GM20431 (cell line): ENCODE data around the gene SPATS1.

Source experiments
- in situ Hi-C: fragments of 300-500 bp; cut with MseI, MboI; formaldehyde crosslinking; loops from one replicate; pipeline ENCODE4 v1.15.0; 2020; ENCODE audit warnings: low sequenced_read_pairs; ENCODE audit not compliant: unreplicated experiment

Gene SPATS1

GRCh38 chr6:44377971-44378370 is 35.5 kb downstream of the SPATS1 start:
- in situ Hi-C loops, result no loop called here

GRCh38 chr6:44381739-44382138 is 39.3 kb downstream of the SPATS1 start:
- in situ Hi-C loops, result no loop called here

GRCh38 chr6:44386364-44386928 is 44.0 kb downstream of the SPATS1 start:
- in situ Hi-C loops, result no loop called here

GRCh38 chr6:44386929-44387345 is 44.5 kb downstream of the SPATS1 start:
- in situ Hi-C loops, result no loop called here

GRCh38 chr6:44387346-44388134 is 45.1 kb downstream of the SPATS1 start, which contains the start of gene CDC5L:
Gene CDC5L, plus strand, starts transcription at chr6:44387706. Its CDS starts 118 bp downstream, at chr6:44387824.
- in situ Hi-C loops, result no loop called here

- in situ Hi-C loops, result no loop called here
Measured at GRCh38 chr6:44388135-44388487, 45.7 kb downstream of the SPATS1 start.

GRCh38 chr6:44388887-44389286 is 46.4 kb downstream of the SPATS1 start:
- in situ Hi-C loops, result no loop called here

GRCh38 chr6:44390158-44390683 is 47.8 kb downstream of the SPATS1 start:
- in situ Hi-C loops, result no loop called here
